ENCODE results near the gene USE1. TPM values are rescaled to one million over a fixed set of nuclear protein-coding genes. Genes with fewer than 3 reads are reported as not detected.

The USE1 gene
- total RNA-seq, 1 experiment from 2014 or later = 27.5 TPM

GRCh38 chr19:17235971-17236777 is 21.0 kb downstream of the USE1 start:
- Histone ChIP-seq H3K4me1 (ENCODE audit: control insufficient read depth in 1 of 2, insufficient read depth in 2 of 2, low read length in 2 of 2) (peaks cover 13 to 25% of the 10 kb centered on the region in 2 experiments), H3K27ac (ENCODE audit: low read depth, low read length) (peak overlapping the region; percentile 100), H3K9me2 (ENCODE audit: insufficient read depth) (no peaks in the 10 kb centered on the region), H4K20me1 (ENCODE audit: insufficient read depth) (peaks cover 7% of the 10 kb centered on the region; the same call in 1 of the 2 replicates), H3K36me3 (ENCODE audit: control insufficient read depth in 1 of 2, insufficient read depth in 2 of 2, low read length in 2 of 2) (peaks cover 15 to 16% of the 10 kb centered on the region in 2 experiments; a peak in 3 of 4 replicates), H3K9me3 (ENCODE audit: control insufficient read depth in 1 of 2, insufficient read depth in 1 of 2, low read depth in 1 of 2, low read length in 2 of 2) (no peaks in the 10 kb centered on the region), H2AFZ (ENCODE audit: low read depth, low read length, poor library complexity, severe bottlenecking) (no peak overlapping the region), H3K79me2 (ENCODE audit: insufficient read depth, low read length) (peaks cover 60% of the 10 kb centered on the region), H3K4me2 (ENCODE audit: low read length) (peak overlapping the region; percentile 98), H3K9ac (ENCODE audit: low read length) (peak overlapping the region; percentile 94), H3K27me3 (ENCODE audit: insufficient read depth, low read length) (no peaks in the 10 kb centered on the region), H3K4me3 (replicated peaks in 1 of 2; ENCODE audit: low read depth in 1 of 2, low read length in 2 of 2) (peak overlapping the region; percentile 91 to 93)
- ChIA-PET RAD21 (ENCODE audit: low non-redundant PET in 1 of 2, low total read pairs in 2 of 2, uncharacterized antibody in 2 of 2, unreplicated experiment in 2 of 2) (interaction anchor here in 1 of 2 experiments (1.9 kb wide), 1 partner anchor 10 kb away, joined by 5 read pairs; the partner anchor contains the start of gene OCEL1), CTCF (no interaction called here), POLR2A (interaction anchor here (0.8 to 3.8 kb wide), 10 partner anchors 8 to 156 kb away, joined by 3 to 29 read pairs (median 4); partner anchors contain the start of genes BABAM1, OCEL1 and USE1)
- DNase-seq (ENCODE audit: low read depth, low spot score) = no peak
- BruUV-seq (replicated peaks) = no TSS peak
- intact Hi-C loops (cut with micrococcal nuclease) = no loop called here
- TF ChIP-seq POLR2AphosphoS5 (IDR thresholded peaks at IDR 0.05; ENCODE audit: low read depth, low read length) (peak; percentile 63; the same call in 1 of the 2 replicates), RAD21 (IDR thresholded peaks at IDR 0.05; ENCODE audit: low read depth) (no peak)
- peak; percentile 56 for ATAC-seq

DNA sequence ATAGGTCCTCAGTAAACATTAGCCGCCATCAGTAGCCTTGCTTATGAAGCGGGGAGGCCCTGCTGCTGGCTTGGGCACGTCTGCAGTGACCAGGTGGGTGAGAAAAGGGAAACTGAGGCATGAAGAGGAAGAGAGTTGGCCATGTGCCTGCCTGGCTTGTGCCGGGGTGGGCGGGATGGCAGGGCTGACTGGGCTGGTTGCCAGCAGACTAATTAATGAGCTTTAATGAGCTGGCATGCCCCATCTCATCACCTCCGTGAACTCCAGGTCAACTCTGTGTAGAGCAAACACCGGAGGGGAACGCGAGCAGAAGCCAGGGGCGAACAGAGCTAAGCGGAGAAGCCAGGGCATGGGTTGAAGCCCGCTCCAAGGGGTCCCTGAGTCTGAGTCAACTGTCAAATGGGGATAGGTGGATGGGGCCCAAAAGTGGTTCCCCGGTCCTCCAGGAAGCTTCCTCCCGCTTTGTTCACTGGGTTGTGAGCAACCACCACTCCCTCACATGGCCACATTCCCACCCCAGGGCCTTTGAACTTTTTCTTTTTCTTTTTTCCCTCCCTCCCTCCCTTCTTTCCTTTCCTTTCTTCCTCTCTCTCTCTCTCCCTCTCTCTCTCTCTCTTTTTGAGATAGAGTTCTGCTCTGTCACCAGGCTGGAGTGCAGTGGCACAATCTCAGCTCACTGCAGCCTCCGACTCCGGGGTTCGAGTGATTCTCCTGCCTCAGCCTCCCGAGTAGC is 21.8 kb downstream of the USE1 start:
- intact Hi-C loops (cut with micrococcal nuclease) = no loop called here
- no peaks in the 10 kb centered on the region for H3K9me2 ChIP-seq (ENCODE audit: insufficient read depth)
- no TSS peak for BruUV-seq (replicated peaks)
- H3K4me3 ChIP-seq (replicated peaks in 1 of 2; ENCODE audit: low read depth in 1 of 2, low read length in 2 of 2) = 0 out of 4 replicates have a peak overlapping the region, but pooled peaks of 1 of the 2 experiments have one; percentile 17
- DNase-seq (ENCODE audit: low read depth, low spot score) = no peak
- no peak for ATAC-seq
- H3K79me2 ChIP-seq (ENCODE audit: insufficient read depth, low read length) = peaks cover 57% of the 10 kb centered on the region
- peaks cover 8 to 16% of the 10 kb centered on the region in 2 experiments; a peak in 3 of 4 replicates for H3K36me3 ChIP-seq (ENCODE audit: control insufficient read depth in 1 of 2, insufficient read depth in 2 of 2, low read length in 2 of 2)
- peak overlapping the region; percentile 36 for H3K9ac ChIP-seq (ENCODE audit: low read length)
- peaks cover 13 to 27% of the 10 kb centered on the region in 2 experiments for H3K4me1 ChIP-seq (ENCODE audit: control insufficient read depth in 1 of 2, insufficient read depth in 2 of 2, low read length in 2 of 2)
- TF ChIP-seq, protein P1, sequence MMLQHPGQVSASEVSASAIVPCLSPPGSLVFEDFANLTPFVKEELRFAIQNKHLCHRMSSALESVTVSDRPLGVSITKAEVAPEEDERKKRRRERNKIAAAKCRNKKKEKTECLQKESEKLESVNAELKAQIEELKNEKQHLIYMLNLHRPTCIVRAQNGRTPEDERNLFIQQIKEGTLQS (IDR thresholded peaks at IDR 0.05) = no peak
- TF ChIP-seq FOSL1 (IDR thresholded peaks at IDR 0.05; ENCODE audit: low read depth) (no peak), YY1 (IDR thresholded peaks at IDR 0.05; ENCODE audit: extremely low read depth, insufficient replicate concordance, low read depth, low read length) (no peak), CTCF (IDR thresholded peaks at IDR 0.05 in 2 of 3, conservative IDR thresholded peaks at IDR 0.05 in 1 of 3; ENCODE audit: borderline replicate concordance in 1 of 3, insufficient read depth in 1 of 3, low read depth in 2 of 3, low read length in 2 of 3) (no peak), CBX3 (IDR thresholded peaks at IDR 0.05; ENCODE audit: low read depth) (no peak)
- no peaks in the 10 kb centered on the region for H3K9me3 ChIP-seq (ENCODE audit: control insufficient read depth in 1 of 2, insufficient read depth in 1 of 2, low read depth in 1 of 2, low read length in 2 of 2)
- peak overlapping the region; percentile 78 for H3K27ac ChIP-seq (ENCODE audit: low read depth, low read length)
- CTCF ChIA-PET = no interaction called here
- no peaks in the 10 kb centered on the region for H3K27me3 ChIP-seq (ENCODE audit: insufficient read depth, low read length)
- POLR2A ChIA-PET = interaction anchor here (1.1 to 3.8 kb wide), 2 partner anchors 10 to 14 kb away, joined by 3 to 29 read pairs; partner anchors contain the start of gene OCEL1
- H4K20me1 ChIP-seq (ENCODE audit: insufficient read depth) = peaks cover 7% of the 10 kb centered on the region; the same call in 1 of the 2 replicates
- no peak overlapping the region for H2AFZ ChIP-seq (ENCODE audit: low read depth, low read length, poor library complexity, severe bottlenecking)
- peak overlapping the region; percentile 59 for H3K4me2 ChIP-seq (ENCODE audit: low read length)
- RAD21 ChIA-PET (ENCODE audit: low non-redundant PET in 1 of 2, low total read pairs in 2 of 2, uncharacterized antibody in 2 of 2, unreplicated experiment in 2 of 2) = no interaction called here

All from HCT116 (cell line).